ENCODE measurements around the gene ALG1. TPM values are rescaled to one million over a fixed set of nuclear protein-coding genes. Genes with fewer than 3 reads are reported as not detected.

ALG1 gene
- total RNA-seq, 4 donors from 2014 or later: 15.9 to 25.5 (median 22.9) TPM

GRCh38 chr16:5030251-5030870 lies 41.3 kb upstream of the ALG1 start:
- 78 to 87% methylated on average over 11 to 12 of the region's 12 CpGs for WGBS, 2 donors
- peaks cover 0 to 53% (median 0%) of the 10 kb centered on the region in 3 donors for H3K36me3 ChIP-seq
- no peaks in the 10 kb centered on the region for H3K27me3 ChIP-seq
- H3K9me3 ChIP-seq: no peaks in the 10 kb centered on the region
- peaks cover 0 to 23% (median 13%) of the 10 kb centered on the region in 4 donors for H3K4me1 ChIP-seq
- H3K27ac ChIP-seq: no peak overlapping the region
- no peak overlapping the region for H3K4me3 ChIP-seq
- no peak for DNase-seq (ENCODE audit: low spot score in 2 of 2)
- TF ChIP-seq, protein P1, sequence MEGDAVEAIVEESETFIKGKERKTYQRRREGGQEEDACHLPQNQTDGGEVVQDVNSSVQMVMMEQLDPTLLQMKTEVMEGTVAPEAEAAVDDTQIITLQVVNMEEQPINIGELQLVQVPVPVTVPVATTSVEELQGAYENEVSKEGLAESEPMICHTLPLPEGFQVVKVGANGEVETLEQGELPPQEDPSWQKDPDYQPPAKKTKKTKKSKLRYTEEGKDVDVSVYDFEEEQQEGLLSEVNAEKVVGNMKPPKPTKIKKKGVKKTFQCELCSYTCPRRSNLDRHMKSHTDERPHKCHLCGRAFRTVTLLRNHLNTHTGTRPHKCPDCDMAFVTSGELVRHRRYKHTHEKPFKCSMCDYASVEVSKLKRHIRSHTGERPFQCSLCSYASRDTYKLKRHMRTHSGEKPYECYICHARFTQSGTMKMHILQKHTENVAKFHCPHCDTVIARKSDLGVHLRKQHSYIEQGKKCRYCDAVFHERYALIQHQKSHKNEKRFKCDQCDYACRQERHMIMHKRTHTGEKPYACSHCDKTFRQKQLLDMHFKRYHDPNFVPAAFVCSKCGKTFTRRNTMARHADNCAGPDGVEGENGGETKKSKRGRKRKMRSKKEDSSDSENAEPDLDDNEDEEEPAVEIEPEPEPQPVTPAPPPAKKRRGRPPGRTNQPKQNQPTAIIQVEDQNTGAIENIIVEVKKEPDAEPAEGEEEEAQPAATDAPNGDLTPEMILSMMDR (IDR thresholded peaks at IDR 0.05): no peak
- TF ChIP-seq EP300 (IDR thresholded peaks at IDR 0.05) (no peak), POLR2A (IDR thresholded peaks at IDR 0.05) (no peak)

DNA sequence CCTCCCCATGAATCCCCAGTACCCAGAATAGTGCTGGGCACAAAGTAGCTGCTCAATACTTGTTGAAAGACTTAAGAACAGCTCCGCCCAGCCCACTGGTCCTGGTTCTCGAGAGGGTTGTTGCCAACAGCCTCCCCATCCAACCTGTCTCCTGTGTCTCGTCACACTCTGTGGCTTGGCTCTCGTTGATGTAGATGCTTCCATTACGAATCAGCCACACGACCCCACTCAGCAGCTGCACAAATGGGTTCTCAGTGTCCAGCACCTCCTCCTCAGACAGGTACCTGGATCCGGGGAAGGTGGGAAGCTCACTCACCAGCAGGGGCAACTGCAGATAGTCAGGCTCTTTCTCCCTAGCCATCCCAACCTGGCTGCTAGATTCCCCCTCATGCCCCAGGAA lies 40.0 kb upstream of the ALG1 start:
- no peaks in the 10 kb centered on the region for H3K9me3 ChIP-seq
- TF ChIP-seq EP300 (IDR thresholded peaks at IDR 0.05) (no peak), POLR2A (IDR thresholded peaks at IDR 0.05) (no peak)
- TF ChIP-seq, protein P1 (IDR thresholded peaks at IDR 0.05): no peak
- no peak for DNase-seq (ENCODE audit: low spot score in 2 of 2)

DNA sequence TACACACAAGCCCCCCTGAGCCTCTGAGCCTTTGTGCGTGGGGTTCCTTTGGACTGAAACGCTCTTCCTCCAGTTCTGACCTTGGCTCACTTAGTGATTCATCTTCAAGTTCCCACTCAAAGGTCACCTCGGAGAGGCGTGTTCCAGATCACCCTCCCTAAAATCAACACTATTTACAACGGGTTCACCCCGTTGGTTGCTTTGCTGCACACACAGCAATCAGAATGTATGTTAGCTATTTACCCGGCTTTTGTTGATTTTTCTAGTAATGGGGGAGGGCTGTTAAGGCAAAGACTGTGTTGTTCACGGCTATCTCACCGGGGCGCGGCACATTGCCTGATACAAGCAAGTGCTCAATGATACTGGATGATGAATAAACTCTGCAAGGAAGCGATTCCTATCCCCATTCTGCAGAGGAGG lies 38.9 kb upstream of the ALG1 start:
- H3K27ac ChIP-seq: peak overlapping the region in 2 of 4 donors; percentile 77 to 81
- 37% methylated on average over 12 of the region's 12 CpGs for WGBS, 2 donors
- TF ChIP-seq EP300 (IDR thresholded peaks at IDR 0.05) (no peak), POLR2A (IDR thresholded peaks at IDR 0.05) (no peak)
- TF ChIP-seq, protein P1 (IDR thresholded peaks at IDR 0.05): no peak
- peaks cover 0 to 21% (median 13%) of the 10 kb centered on the region in 4 donors for H3K4me1 ChIP-seq
- no peak for DNase-seq (ENCODE audit: low spot score in 2 of 2)
- H3K4me3 ChIP-seq: peak overlapping the region; percentile 66 to 97 (median 84)
- peaks cover 0 to 38% (median 0%) of the 10 kb centered on the region in 3 donors for H3K36me3 ChIP-seq
- H3K9me3 ChIP-seq: no peaks in the 10 kb centered on the region
- H3K27me3 ChIP-seq: no peaks in the 10 kb centered on the region

More for the DNA sequence above, 40.0 kb upstream of the ALG1 start:
- Histone ChIP-seq H3K27me3 (no peaks in the 10 kb centered on the region), H3K27ac (no peak overlapping the region), H3K4me1 (peaks cover 0 to 21% (median 13%) of the 10 kb centered on the region in 4 donors), H3K36me3 (peaks cover 0 to 49% (median 0%) of the 10 kb centered on the region in 3 donors), H3K4me3 (no peak overlapping the region)
- 84 to 91% methylated on average over 7 of the region's 7 CpGs for WGBS, 2 donors

GRCh38 chr16:5033256-5034166 lies 38.1 kb upstream of the ALG1 start, which contains the start of gene NAGPA:
NAGPA (minus strand) TSS chr16:5033935; CDS start chr16:5033914, 21 bp downstream.
- DNase-seq (ENCODE audit: low spot score in 2 of 2): peak; percentile 87 to 93
- H3K4me3 ChIP-seq: peak within 1 kb of the TSS; percentile 66 to 97 (median 84)
- H3K27ac ChIP-seq: peak within 1 kb of the TSS in 3 of 4 donors; percentile 71 to 81 (median 77)
- no peaks in the 10 kb centered on the region for H3K27me3 ChIP-seq
- H3K9me3 ChIP-seq: no peaks in the 10 kb centered on the region
- peaks cover 0 to 30% (median 0%) of the 10 kb centered on the region in 3 donors for H3K36me3 ChIP-seq
- WGBS, 2 donors: 0 to 1% methylated on average over 31 to 37 of the region's 104 CpGs
- peaks cover 0 to 21% (median 13%) of the 10 kb centered on the region in 4 donors for H3K4me1 ChIP-seq
- TF ChIP-seq, protein P1 (IDR thresholded peaks at IDR 0.05): peak in 1 of 5 experiments; percentile 16
- TF ChIP-seq POLR2A (IDR thresholded peaks at IDR 0.05) (peak; percentile 9 to 34), EP300 (IDR thresholded peaks at IDR 0.05) (peak; percentile 71 to 95)
